GM12878 (cell line): ENCODE data around the gene CAMTA2.

ENCODE experiments used
- DPF2 ChIP-seq: fragments of 450-650 bp; IDR thresholded peaks from 2 replicates; pipeline ENCODE4 v1.6.1; 2017; ENCODE audit warnings: mild to moderate bottlenecking
- POLR2A ChIP-seq: IDR thresholded peaks from 2 replicates; pipeline ENCODE4 v1.6.1; 2011; ENCODE audit warnings: low read depth, mild to moderate bottlenecking, low read length
- SPI1 ChIP-seq: IDR thresholded peaks from 2 replicates; pipeline ENCODE4 v1.6.1; 2011; ENCODE audit warnings: low read depth, mild to moderate bottlenecking, low read length, moderate library complexity, borderline replicate concordance; ENCODE audit not compliant: insufficient read depth
- TF ChIP-seq, protein P1 (sequence below), 3 experiments: IDR thresholded peaks in 2 of 3; conservative IDR thresholded peaks in 1 of 3; 2 replicates each; pipeline ENCODE4 v1.5.1; 2011; ENCODE audit warnings: low read depth in 3 of 3, low read length in 3 of 3, mild to moderate bottlenecking in 3 of 3, control low read depth in 2 of 3, moderate library complexity in 2 of 3, inconsistent platforms in 1 of 3, mixed read lengths in 1 of 3; ENCODE audit not compliant: control insufficient read depth in 2 of 3, insufficient read depth in 1 of 3; ENCODE audit errors: extremely low read depth in 1 of 3
- TF ChIP-seq, protein P2 (sequence below): IDR thresholded peaks from 2 replicates; pipeline ENCODE4 v1.6.1; 2012; ENCODE audit warnings: low read depth, low read length, improper control_type of control experiment

DNA sequence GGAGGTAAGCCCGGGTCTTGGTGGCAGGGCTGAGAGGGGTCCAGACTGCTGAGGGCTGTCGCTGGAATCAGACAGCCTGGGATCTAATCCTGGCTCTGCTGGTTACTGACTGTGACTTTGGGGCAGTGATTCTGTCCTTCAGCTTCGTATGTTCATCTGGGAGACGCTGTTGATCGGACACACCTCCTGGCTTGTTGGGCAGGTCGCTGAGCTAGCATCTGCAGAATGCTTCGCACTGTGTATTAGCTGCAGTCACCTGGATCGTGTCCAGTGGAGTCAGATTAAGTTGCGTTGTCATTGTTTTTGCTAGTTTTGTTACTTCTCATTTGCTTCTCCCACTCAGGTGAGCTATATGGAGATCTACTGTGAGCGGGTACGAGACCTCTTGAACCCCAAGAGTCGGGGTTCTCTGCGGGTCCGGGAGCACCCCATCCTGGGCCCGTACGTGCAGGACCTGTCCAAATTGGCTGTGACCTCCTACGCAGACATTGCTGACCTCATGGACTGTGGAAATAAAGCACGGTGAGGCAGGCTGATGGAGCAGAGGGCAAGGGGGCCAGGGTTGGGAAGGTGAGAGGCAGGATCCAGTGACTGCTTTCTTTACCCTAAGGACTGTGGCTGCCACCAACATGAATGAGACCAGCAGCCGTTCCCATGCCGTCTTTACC is 14.8 kb upstream of the CAMTA2 start:
- TF ChIP-seq, protein P1, sequence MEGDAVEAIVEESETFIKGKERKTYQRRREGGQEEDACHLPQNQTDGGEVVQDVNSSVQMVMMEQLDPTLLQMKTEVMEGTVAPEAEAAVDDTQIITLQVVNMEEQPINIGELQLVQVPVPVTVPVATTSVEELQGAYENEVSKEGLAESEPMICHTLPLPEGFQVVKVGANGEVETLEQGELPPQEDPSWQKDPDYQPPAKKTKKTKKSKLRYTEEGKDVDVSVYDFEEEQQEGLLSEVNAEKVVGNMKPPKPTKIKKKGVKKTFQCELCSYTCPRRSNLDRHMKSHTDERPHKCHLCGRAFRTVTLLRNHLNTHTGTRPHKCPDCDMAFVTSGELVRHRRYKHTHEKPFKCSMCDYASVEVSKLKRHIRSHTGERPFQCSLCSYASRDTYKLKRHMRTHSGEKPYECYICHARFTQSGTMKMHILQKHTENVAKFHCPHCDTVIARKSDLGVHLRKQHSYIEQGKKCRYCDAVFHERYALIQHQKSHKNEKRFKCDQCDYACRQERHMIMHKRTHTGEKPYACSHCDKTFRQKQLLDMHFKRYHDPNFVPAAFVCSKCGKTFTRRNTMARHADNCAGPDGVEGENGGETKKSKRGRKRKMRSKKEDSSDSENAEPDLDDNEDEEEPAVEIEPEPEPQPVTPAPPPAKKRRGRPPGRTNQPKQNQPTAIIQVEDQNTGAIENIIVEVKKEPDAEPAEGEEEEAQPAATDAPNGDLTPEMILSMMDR (IDR thresholded peaks at IDR 0.05 in 2 of 3, conservative IDR thresholded peaks at IDR 0.05 in 1 of 3; ENCODE audit: control insufficient read depth in 2 of 3, extremely low read depth in 1 of 3, insufficient read depth in 1 of 3, low read depth in 3 of 3, low read length in 3 of 3) = no peak
- TF ChIP-seq, protein P2, sequence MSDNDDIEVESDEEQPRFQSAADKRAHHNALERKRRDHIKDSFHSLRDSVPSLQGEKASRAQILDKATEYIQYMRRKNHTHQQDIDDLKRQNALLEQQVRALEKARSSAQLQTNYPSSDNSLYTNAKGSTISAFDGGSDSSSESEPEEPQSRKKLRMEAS = no peak
- no peak for TF ChIP-seq POLR2A
- TF ChIP-seq DPF2 = no peak
- TF ChIP-seq SPI1 = no peak
